ENCODE measurements around the gene ZNF358. TPM values are rescaled to one million over a fixed set of nuclear protein-coding genes. Genes with fewer than 3 reads are reported as not detected.

The ZNF358 gene
- total and polyA plus RNA-seq, 2 of the 13 experiments (the other 11 are each of a cell fraction or from before 2014, with no cell fraction given) = 9.1 to 37.0 TPM

GRCh38 chr19:7500811-7501450, 15.0 kb upstream of the ZNF358 start (continued):
- TF ChIP-seq ZNF318 (CRISPR knock-in tag; IDR thresholded peaks at IDR 0.05) = peak; percentile 75; the same call in 1 of the 2 replicates
- TF ChIP-seq HMG20A (CRISPR knock-in tag; IDR thresholded peaks at IDR 0.05; ENCODE audit: borderline replicate concordance) = no peak
- TF ChIP-seq ZNF513 (CRISPR knock-in tag; conservative IDR thresholded peaks at IDR 0.05) = no peak
- peak; percentile 75 for TF ChIP-seq SALL1 (CRISPR knock-in tag; IDR thresholded peaks at IDR 0.05)
- TF ChIP-seq ATF4 (CRISPR knock-in tag; IDR thresholded peaks at IDR 0.05) = 0 out of 4 replicates have a peak, but pooled peaks of 1 of the 2 experiments have one; percentile 10
- TF ChIP-seq DNMT1 (CRISPR knock-in tag; IDR thresholded peaks at IDR 0.05) = peak; percentile 89; the same call in 1 of the 2 replicates
- TF ChIP-seq SRF (IDR thresholded peaks at IDR 0.05; ENCODE audit: low read depth, low read length) = no peak
- TF ChIP-seq HDAC2 (CRISPR knock-in tag; IDR thresholded peaks at IDR 0.05) = no peak
- TF ChIP-seq TSC22D2 (CRISPR knock-in tag; IDR thresholded peaks at IDR 0.05; ENCODE audit: borderline replicate concordance) = no peak
- TF ChIP-seq BCL3 (CRISPR knock-in tag; IDR thresholded peaks at IDR 0.05) = peak; percentile 88
- TF ChIP-seq KLF13 (CRISPR knock-in tag; IDR thresholded peaks at IDR 0.05) = 0 out of 2 replicates have a peak, but pooled peaks have one; percentile 39
- no peak for TF ChIP-seq THAP8 (CRISPR knock-in tag; IDR thresholded peaks at IDR 0.05; ENCODE audit: borderline replicate concordance)
- peak; percentile 99 for TF ChIP-seq ZBTB14 (CRISPR knock-in tag; IDR thresholded peaks at IDR 0.05)
- TF ChIP-seq MED1 (CRISPR knock-in tag; IDR thresholded peaks at IDR 0.05) = no peak

Data from HepG2 (cell line).